SJCRH30 (cell line): ENCODE data around the gene ZNF428. TPM values are rescaled to one million over a fixed set of nuclear protein-coding genes. Genes with fewer than 3 reads are reported as not detected.
"Not testable (repeated sequence)": the region's sequence is repeated elsewhere in the genome, so short reads cannot be mapped to it uniquely, and the experiment has no call there.

ENCODE experiments used
- DNase-seq, 2 experiments: peaks; one replicate each; pipeline ENCODE4 v3.0.0-alpha.2; 2015 to 2020
- H3K27ac ChIP-seq: fragments of 250-450 bp; sonication (Bioruptor Pico); 2 replicates; pipeline ENCODE4 v1.5.1; 2020; ENCODE audit warnings: mild to moderate bottlenecking, moderate library complexity
- H3K27me3 ChIP-seq: fragments of 250-450 bp; sonication (Bioruptor Pico); 2 replicates; pipeline ENCODE4 v1.5.1; 2020; ENCODE audit warnings: mild to moderate bottlenecking, moderate library complexity
- H3K36me3 ChIP-seq: fragments of 250-450 bp; sonication (Bioruptor Pico); 2 replicates; pipeline ENCODE4 v1.5.1; 2020; ENCODE audit warnings: mild to moderate bottlenecking, moderate library complexity
- H3K4me1 ChIP-seq: fragments of 250-450 bp; sonication (Bioruptor Pico); 2 replicates; pipeline ENCODE4 v1.5.1; 2020; ENCODE audit warnings: mild to moderate bottlenecking, moderate library complexity
- H3K4me3 ChIP-seq: fragments of 250-450 bp; sonication (Bioruptor Pico); 2 replicates; pipeline ENCODE4 v1.5.1; 2020; ENCODE audit warnings: mild to moderate bottlenecking, moderate library complexity
- H3K9me3 ChIP-seq: fragments of 250-450 bp; sonication (Bioruptor Pico); replicated peaks from 2 replicates; pipeline ENCODE4 v1.5.1; 2020; ENCODE audit warnings: mild to moderate bottlenecking, moderate library complexity
- total RNA-seq: library from RNA; depleted of rRNA; stranded (reverse); fragments of >200 nt; shearing (Covaris generic); gene quantifications from 2 replicates; pipeline ENCODE4 v1.2.3, GENCODE V29; 2014

Gene ZNF428
- total RNA-seq, 1 experiment from 2014 or later = 46.8 TPM

DNA sequence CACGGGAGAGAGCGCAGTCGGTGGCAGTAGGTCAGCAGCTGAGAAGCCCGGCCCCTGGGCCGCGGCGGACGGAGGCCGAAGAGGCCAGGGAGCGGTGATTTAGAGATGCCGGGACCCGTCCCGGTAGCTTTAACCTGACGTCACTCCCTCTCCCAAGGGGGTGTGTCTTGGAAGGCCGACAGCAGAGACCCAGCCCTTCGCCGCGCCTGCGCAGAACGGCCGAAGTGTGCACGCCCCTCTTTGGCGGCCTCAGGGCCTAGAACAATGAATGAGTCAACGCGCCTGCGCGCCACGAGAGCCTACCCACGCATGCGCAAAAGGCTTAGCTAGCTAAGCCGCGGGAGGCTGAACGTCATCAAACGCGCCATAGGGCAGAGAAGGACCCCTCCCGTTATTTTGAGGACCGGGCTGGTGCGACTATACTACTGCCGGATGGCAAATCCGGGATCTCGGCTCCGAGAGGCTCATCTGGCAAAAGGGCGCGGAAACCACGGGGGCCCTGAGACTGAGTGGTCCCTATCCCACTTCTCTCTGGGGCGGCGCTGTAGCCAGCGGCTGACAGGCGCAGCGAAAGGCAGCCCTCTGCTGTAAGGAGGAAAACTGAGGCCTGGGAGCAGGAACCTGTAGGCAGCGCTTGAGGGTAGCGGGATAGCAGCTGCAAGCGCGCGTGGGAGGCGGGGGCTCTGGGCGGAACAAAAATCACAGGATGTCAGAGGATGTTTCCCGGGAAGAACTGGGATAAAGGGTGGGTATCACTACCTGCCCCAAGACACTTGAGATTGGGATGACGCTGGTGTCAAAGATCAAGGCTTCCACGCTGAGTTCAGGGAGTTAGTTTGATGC lies 23.2 kb downstream of the ZNF428 start, which contains the start of the genes IRGQ and ZNF576:
Gene IRGQ, minus strand, starts transcription at position 136 of the 843 bp plus-strand sequence. CDS start 796 bp downstream, outside the sequence.
Gene ZNF576, plus strand, starts transcription at position 597 of the 843 bp plus-strand sequence. CDS start 514 bp downstream, outside the sequence.
- Histone ChIP-seq H3K27ac (peak within 1 kb of the TSS; percentile 99), H3K27me3 (no peaks in the 10 kb centered on the region), H3K36me3 (peaks cover 2% of the 10 kb centered on the region), H3K4me3 (peak within 1 kb of the TSS; percentile 64), H3K9me3 (no peaks in the 10 kb centered on the region), H3K4me1 (0 out of 2 replicates have a peak, but pooled peaks cover 4% of the 10 kb centered on the region)
- DNase-seq = peak; percentile 99 to 100

DNA sequence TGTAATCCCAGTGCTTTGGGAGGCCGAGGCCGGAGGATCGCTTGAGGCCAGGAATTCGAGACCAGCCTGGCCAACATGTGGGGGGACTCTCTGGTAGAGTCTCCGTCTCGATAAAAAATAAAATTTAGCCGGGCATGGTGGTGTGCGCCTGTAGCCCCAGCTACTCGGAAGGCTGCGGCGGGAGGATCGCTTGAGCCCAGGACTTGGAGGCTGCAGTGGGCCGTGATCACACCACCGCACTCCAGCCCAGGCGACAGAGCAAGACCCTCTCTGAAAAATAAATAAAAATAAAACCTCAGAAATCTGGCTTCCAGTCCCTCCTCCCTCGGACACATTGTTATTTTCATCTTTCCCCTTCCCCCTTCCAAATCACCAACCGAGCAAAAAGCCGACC lies 23.8 kb downstream of the ZNF428 start:
- no peak for DNase-seq
- peak overlapping the region; percentile 99 for H3K27ac ChIP-seq
- H3K27me3 ChIP-seq = no peaks in the 10 kb centered on the region
- peak overlapping the region; percentile 64 for H3K4me3 ChIP-seq
- no peaks in the 10 kb centered on the region; the same call in 1 of the 2 replicates for H3K36me3 ChIP-seq
- 0 out of 2 replicates have a peak, but pooled peaks cover 4% of the 10 kb centered on the region for H3K4me1 ChIP-seq
- no peaks in the 10 kb centered on the region for H3K9me3 ChIP-seq

DNA sequence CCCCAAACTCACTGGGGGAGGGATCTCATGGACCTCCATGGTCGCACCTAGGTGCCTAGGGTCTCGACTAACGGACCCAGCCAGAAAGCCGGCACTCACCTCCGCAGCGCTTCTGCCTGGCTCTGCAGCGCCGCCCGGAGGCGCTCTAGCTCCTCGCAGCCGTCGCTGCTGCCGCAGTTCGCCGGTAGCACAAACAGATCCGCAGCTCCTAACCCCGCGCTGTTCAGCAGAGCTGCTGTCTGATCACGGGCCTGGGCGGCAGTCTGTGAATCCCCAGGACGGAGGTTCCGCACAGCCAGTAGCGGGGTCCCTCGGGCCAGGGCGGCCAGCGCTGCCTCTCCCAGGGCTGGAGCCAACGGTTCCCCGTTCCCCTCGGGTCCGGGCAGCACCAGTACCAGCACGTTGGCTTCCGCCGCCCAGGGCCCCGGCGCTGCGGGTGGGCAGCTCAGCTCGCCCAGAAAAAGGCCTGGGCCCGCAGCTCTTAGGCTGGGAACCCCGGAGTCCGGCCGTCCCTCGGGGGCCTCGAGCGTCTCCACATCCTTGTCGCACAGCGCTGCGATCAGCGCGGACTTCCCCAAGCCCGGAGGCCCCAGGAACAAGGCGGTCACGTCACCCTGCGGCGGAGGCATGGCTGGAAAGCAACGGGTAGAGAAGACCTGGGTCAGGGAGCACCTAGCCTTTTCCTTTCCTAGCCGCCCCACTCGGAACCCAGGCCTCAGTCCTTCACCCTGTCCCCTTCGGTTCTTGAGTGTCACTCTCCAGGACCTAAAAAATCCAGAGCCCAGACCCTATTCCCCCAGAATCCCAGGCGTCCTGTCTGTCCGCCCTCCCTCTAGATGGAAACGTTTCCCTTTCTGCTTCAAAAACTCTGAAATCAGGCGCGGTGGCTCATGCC lies 24.5 kb downstream of the ZNF428 start:
- peak overlapping the region; percentile 99 for H3K27ac ChIP-seq
- H3K4me3 ChIP-seq = peak overlapping the region; percentile 64
- no peaks in the 10 kb centered on the region for H3K27me3 ChIP-seq
- DNase-seq = no peak
- H3K9me3 ChIP-seq = no peaks in the 10 kb centered on the region
- H3K4me1 ChIP-seq = 0 out of 2 replicates have a peak, but pooled peaks cover 4% of the 10 kb centered on the region
- H3K36me3 ChIP-seq = no peaks in the 10 kb centered on the region; the same call in 1 of the 2 replicates

DNA sequence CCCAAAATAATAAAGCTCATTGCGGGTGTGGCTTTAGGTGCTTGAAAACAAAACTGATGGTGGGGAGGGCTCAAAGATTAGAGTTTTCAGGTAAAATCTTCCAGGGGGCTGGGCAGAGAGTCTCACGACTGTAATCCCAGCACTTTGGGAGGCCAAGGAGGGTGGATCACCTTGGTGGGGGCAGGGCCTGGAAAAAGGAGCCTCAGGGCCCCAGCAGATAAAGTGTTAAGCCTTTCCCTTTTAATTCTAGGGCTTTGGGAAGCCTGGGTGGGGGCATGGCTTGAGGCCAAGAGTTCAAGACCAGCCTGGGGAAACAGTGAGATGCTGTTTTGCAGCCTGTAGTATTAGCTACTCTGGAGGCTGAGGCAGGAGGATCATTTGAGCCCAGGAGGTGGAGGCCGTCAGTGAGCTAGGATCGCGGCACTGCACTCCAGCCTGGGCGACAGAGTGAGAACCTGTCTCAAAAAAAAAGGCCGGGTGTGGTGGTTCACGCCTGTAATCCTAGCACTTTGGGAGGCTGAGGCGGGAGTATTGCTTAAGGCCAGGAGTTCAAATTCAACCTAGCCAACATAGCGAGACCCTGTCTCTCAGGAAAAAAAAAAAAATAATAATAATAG lies 25.2 kb downstream of the ZNF428 start:
- no peak for DNase-seq
- Histone ChIP-seq H3K36me3 (no peaks in the 10 kb centered on the region), H3K27ac (no peak overlapping the region), H3K4me3 (no peak overlapping the region), H3K27me3 (no peaks in the 10 kb centered on the region), H3K9me3 (no peaks in the 10 kb centered on the region), H3K4me1 (0 out of 2 replicates have a peak, but pooled peaks cover 4% of the 10 kb centered on the region)

DNA sequence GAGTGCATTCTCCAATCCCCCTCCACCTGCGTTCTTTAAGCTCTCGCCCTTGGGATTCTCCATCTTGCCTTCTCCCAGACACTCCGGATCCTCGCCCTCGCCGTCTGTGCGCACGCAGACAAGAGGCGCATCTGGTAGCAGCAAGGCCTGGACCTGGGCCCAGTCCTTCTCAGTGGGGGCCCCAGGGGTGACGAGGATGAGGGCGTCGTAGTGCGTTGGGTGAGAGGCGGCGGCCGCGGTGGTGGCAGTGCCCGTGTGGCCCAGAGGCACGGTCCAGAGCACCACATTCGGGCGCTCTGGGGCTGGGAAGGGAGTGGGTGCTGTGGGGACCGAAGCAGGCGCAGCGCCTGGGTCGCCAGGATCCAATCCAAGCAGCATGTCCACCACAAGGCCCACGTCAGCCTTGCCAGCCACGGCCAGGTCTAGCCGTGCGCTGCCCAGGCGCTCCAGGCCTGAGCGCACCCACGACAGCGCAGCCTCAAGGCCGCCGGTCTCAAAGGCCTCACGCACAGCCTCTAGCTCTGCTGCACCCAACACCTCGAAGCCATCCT lies 26.6 kb downstream of the ZNF428 start:
- no peak overlapping the region for H3K4me3 ChIP-seq
- no peak overlapping the region for H3K27ac ChIP-seq
- no peaks in the 10 kb centered on the region for H3K36me3 ChIP-seq
- DNase-seq = no peak
- H3K27me3 ChIP-seq = no peaks in the 10 kb centered on the region
- no peaks in the 10 kb centered on the region for H3K9me3 ChIP-seq
- H3K4me1 ChIP-seq = 0 out of 2 replicates have a peak, but pooled peaks cover 4% of the 10 kb centered on the region

DNA sequence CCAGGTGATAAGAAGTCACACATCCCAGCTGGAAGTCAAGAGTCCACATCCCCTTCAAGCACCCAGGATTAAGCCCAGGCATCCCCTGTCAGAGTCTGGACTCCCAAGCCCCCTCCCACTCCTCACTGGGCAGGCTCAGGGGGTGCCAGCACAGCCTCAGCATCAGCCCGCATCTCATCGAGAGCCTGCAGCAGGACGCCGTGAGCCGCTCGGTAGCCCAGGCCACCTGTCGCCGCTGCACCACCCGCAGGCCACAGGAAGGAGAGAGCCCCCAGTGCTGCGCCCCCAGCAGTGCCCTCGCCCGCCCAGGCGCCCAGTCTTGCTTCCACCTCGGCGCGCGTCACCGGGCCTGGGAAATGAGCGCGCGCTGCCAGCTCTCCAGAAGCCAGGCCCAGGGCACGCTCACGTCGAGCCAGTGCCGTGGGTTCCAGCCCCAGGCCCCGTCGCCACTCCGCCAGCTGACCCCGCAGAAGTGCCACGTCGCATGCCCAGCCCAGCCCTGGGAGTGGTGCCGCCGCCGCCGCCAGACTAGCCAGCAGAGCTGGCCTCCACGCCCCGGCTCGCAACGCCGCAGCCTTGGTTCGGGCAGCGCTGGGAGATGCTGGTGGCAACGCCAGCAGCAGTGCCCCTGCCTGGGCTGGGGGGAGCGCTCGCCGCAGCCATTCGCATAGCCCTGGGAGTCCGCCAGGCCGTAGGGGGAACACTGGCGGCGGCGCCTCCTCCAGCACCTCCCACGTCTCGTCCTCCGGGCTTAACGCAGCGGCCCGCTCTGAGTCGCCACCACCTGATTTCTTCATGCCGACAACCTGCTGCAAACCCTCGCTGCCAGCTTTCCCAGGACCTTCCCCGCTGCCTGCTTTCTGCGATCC lies 27.3 kb downstream of the ZNF428 start:
- no peaks in the 10 kb centered on the region for H3K4me1 ChIP-seq
- no peaks in the 10 kb centered on the region for H3K36me3 ChIP-seq
- no peak overlapping the region for H3K27ac ChIP-seq
- DNase-seq = no peak
- no peak overlapping the region for H3K4me3 ChIP-seq
- no peaks in the 10 kb centered on the region for H3K27me3 ChIP-seq
- no peaks in the 10 kb centered on the region for H3K9me3 ChIP-seq

DNA sequence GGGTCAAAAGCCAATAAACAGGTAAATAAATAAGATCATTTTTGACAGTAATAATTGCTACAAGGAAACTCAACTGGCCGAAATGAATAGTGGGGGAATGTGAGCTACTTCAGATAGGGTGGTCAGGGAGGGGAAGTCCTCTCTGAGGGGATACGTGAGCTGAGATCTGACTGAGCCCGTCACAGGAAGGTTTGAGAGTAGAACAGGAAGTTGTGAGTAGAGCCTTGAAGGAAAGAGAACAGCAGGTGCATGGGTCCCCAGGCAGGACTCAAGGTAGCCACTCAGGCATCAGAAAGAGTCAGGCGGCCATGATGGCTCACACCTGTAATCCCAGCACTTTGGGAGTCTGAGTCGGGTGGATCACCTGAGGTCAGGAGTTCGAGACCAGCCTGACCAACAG lies 29.8 kb downstream of the ZNF428 start:
- no peak overlapping the region for H3K4me3 ChIP-seq
- no peak overlapping the region for H3K27ac ChIP-seq
- no peak for DNase-seq
- no peaks in the 10 kb centered on the region for H3K9me3 ChIP-seq
- H3K36me3 ChIP-seq = no peaks in the 10 kb centered on the region
- no peaks in the 10 kb centered on the region for H3K4me1 ChIP-seq
- no peaks in the 10 kb centered on the region for H3K27me3 ChIP-seq

DNA sequence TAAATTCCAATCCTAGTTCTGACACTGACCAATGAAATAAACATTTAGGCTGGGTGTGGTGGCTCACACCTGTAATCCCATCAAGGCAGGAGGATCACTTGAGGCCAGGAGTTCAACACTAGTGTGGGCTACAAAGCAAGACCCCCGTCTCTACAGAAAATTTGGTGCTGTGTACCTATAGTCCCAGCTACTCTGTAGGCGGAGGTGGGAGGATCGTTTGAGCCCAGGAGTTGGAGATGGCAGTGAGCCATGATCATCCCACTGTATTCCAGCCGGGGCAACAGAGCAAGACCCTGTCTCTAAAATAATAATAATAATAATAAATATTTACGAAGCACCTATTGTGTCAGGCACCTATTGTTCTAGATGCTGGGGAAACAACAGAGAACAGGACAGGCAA lies 30.2 kb downstream of the ZNF428 start:
- no peak for DNase-seq
- no peak overlapping the region for H3K4me3 ChIP-seq
- no peak overlapping the region for H3K27ac ChIP-seq
- no peaks in the 10 kb centered on the region for H3K4me1 ChIP-seq
- H3K36me3 ChIP-seq = no peaks in the 10 kb centered on the region
- H3K9me3 ChIP-seq = no peaks in the 10 kb centered on the region
- H3K27me3 ChIP-seq = no peaks in the 10 kb centered on the region

DNA sequence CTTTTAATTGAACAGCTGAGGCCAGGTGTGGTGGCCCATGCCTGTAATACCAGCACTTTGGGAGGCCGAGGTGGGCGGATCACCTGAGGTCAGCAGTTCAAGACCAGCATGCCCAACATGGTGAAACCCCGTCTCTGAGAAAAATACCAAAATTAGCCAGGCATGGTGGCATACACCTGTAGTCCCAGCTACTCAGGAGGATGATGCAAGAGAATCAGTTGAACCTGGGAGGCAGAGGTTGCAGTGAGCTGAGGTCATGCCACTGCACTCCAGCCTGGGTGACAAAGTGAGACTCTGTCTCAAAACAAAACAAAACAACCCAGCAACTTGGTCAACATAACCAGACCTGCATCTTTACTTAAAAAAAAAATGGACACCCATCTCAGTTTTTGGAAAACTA lies 32.4 kb downstream of the ZNF428 start:
- not testable (repeated sequence) for DNase-seq, H3K4me3 ChIP-seq, H3K27ac ChIP-seq, H3K4me1 ChIP-seq, H3K9me3 ChIP-seq, H3K36me3 ChIP-seq, H3K27me3 ChIP-seq

DNA sequence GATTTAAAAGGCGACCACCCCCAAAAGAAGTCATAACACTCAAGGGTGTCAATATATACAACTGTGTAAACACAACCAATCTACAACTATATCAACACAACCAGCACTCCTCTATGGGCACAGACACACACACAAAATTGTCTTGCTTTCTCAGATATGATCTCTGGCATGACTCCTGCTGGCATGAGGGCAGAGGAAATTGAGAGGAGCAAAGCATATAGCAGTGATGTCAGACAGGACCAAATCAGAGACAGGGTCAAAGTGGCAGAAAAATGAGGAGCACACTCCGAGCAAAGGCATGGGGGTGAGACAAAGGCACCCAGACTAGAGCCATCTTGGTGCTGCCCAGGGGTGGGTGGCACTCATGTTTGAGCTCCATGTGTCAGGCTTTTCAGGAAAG lies 33.1 kb downstream of the ZNF428 start:
- Histone ChIP-seq H3K4me3 (no peak overlapping the region), H3K27ac (no peak overlapping the region), H3K4me1 (no peaks in the 10 kb centered on the region), H3K9me3 (no peaks in the 10 kb centered on the region), H3K27me3 (no peaks in the 10 kb centered on the region), H3K36me3 (no peaks in the 10 kb centered on the region)
- no peak for DNase-seq

DNA sequence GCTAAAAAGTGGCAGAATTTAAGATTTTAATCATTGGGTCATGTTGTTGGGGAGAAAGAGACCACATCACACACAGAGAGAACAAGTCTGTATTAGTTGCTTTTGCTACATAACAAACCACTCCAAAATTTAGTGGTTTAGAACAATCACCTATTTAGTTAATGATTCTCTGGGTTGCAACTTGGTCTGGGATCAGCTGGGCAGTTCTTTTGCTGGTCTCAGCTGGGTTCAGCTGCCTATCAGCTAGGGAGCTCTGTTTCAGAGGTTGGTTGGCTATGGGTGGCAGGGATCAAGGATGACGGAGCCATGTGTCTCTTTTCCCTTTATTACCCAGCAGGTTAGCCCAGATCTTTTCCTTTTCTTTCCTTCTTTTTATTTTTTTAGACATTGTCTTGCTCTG lies 34.9 kb downstream of the ZNF428 start:
- Histone ChIP-seq H3K9me3 (no peaks in the 10 kb centered on the region), H3K4me3 (no peak overlapping the region), H3K36me3 (no peaks in the 10 kb centered on the region), H3K27me3 (no peaks in the 10 kb centered on the region), H3K4me1 (no peaks in the 10 kb centered on the region), H3K27ac (no peak overlapping the region)
- DNase-seq = no peak

DNA sequence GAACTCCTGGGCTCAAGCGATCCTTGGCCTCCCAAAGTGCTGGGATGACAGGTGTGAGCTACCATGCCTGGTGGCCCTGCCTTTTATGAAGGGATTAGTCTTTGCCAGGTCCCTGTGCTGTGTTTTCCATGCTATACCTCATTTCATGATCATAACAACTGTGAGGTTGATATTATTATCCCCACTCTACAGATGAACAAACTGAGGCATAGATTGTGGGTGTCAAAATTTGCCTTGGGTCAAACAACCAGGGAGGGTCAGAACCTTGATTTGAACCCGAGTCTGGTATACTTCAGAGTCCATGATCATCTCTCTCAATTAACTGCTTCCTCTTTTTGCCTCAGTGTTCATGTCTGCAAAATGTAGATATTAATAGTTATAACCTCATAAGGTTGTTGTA lies 36.9 kb downstream of the ZNF428 start:
- DNase-seq = no peak
- no peaks in the 10 kb centered on the region for H3K27me3 ChIP-seq

DNA sequence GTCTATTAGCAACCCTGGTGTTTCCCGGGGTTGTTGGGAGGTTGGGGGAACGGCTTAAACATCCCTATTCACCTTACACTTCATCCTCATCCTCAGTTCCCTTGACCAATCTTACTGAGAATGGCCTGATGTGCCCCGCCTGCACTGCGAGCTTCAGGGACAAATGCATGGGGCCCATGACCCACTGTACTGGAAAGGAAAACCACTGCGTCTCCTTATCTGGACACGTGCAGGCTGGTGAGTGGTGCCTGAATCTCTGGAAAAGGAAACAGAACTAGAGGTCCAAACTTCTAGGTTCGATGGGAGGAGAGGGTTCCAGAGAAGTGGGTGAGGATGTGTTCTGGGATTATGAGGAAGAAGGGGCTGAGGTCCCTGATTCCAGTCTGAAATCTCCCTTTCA lies 38.0 kb downstream of the ZNF428 start:
- no peaks in the 10 kb centered on the region for H3K36me3 ChIP-seq
- DNase-seq = no peak
- H3K27ac ChIP-seq = no peak overlapping the region
- H3K4me3 ChIP-seq = no peak overlapping the region; the same call in 1 of the 2 replicates
- no peaks in the 10 kb centered on the region for H3K9me3 ChIP-seq
- H3K4me1 ChIP-seq = no peaks in the 10 kb centered on the region
- H3K27me3 ChIP-seq = no peaks in the 10 kb centered on the region

More for the DNA sequence above, 36.9 kb downstream of the ZNF428 start:
- no peaks in the 10 kb centered on the region for H3K9me3 ChIP-seq
- H3K4me3 ChIP-seq = no peak overlapping the region
- H3K27ac ChIP-seq = no peak overlapping the region
- no peaks in the 10 kb centered on the region for H3K36me3 ChIP-seq
- H3K4me1 ChIP-seq = no peaks in the 10 kb centered on the region
